Measurements from ENCODE around the gene ZNF316.
"Not testable (repeated sequence)": the region's sequence is repeated elsewhere in the genome, so short reads cannot be mapped to it uniquely, and the experiment has no call there.

The ZNF316 gene

GRCh38 chr7:6622134-6622710, 14.9 kb upstream of the ZNF316 start:
- DNase-seq = no peak

GRCh38 chr7:6623589-6624245, 13.4 kb upstream of the ZNF316 start:
- no peak for DNase-seq

- DNase-seq = no peak
These were observed 12.9 kb upstream of the ZNF316 start for GRCh38 chr7:6624246-6624611.

- no peak for DNase-seq
These were observed 9.1 kb upstream of the ZNF316 start for GRCh38 chr7:6628045-6628444.

GRCh38 chr7:6630007-6630849, 6.9 kb upstream of the ZNF316 start:
- DNase-seq = no peak

- no peak for DNase-seq
These were observed 5.5 kb upstream of the ZNF316 start for GRCh38 chr7:6631605-6632004.

- DNase-seq = no peak
These were observed 3.1 kb upstream of the ZNF316 start for GRCh38 chr7:6634021-6634420.

- not testable (repeated sequence) for DNase-seq
These were observed 2.1 kb upstream of the ZNF316 start for GRCh38 chr7:6634971-6635370.

GRCh38 chr7:6637544-6638229, 569 bp downstream of the ZNF316 start:
- DNase-seq = no peak

- no peak for DNase-seq
These were observed 1.9 kb downstream of the ZNF316 start for GRCh38 chr7:6639032-6639431.

- no peak for DNase-seq
These were observed 2.5 kb downstream of the ZNF316 start for GRCh38 chr7:6639627-6640026.

GRCh38 chr7:6640246-6640721, 3.2 kb downstream of the ZNF316 start:
- no peak for DNase-seq

GRCh38 chr7:6641305-6642035, 4.4 kb downstream of the ZNF316 start:
- no peak for DNase-seq

- no peak for DNase-seq
These were observed 5.2 kb downstream of the ZNF316 start for GRCh38 chr7:6642239-6642839.

- DNase-seq = no peak
These were observed 5.9 kb downstream of the ZNF316 start for GRCh38 chr7:6642861-6643640.

GRCh38 chr7:6643915-6644625, 7.0 kb downstream of the ZNF316 start:
- no peak for DNase-seq

GRCh38 chr7:6644728-6645127, 7.6 kb downstream of the ZNF316 start:
- DNase-seq = no peak

GRCh38 chr7:6646465-6646864, 9.3 kb downstream of the ZNF316 start:
- peak; percentile 12 for DNase-seq

GRCh38 chr7:6647080-6647479, 10.0 kb downstream of the ZNF316 start:
- DNase-seq = no peak

- DNase-seq = no peak
These were observed 10.4 kb downstream of the ZNF316 start for GRCh38 chr7:6647541-6647940.
